ENCODE results near the gene SHC1.

The SHC1 gene

GRCh38 chr1:155007251-155007828, 36.8 kb upstream of the SHC1 start:
- no peak for TF ChIP-seq CTCF (conservative IDR thresholded peaks at IDR 0.05; ENCODE audit: low read length)
- no peak overlapping the region for H3K4me3 ChIP-seq (ENCODE audit: low read length)

DNA sequence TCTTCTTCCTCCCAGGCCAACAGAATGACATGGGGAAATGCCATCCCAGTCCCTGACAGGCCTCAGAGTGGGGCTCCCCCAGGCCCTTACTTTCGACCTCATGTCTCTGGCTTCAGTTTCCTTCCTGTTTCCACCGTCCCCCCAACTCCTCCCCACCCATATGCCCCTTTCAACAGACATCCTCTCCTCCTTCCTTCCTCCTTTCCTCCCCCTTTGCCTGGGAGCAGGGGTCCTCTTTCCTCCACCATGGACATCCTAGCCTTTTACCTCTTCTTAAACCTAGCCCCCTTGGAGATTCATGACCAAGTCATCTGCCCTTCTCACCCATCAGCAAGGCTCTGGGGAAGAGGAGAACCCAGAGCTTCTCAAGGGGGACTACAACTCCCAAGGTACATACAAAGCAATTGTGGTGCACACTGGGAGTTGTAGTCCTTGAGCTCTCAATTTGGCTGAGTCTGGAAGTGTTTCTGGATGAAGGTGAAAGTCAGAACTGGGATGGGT, 36.1 kb upstream of the SHC1 start:
- DNase-seq (ENCODE audit: low read depth), result no peak
- H3K4me3 ChIP-seq (ENCODE audit: low read length), result no peak overlapping the region
- TF ChIP-seq CTCF (conservative IDR thresholded peaks at IDR 0.05; ENCODE audit: low read length), result no peak

More at GRCh38 chr1:155007251-155007828, 36.8 kb upstream of the SHC1 start:
- no peak for DNase-seq (ENCODE audit: low read depth)

DNA sequence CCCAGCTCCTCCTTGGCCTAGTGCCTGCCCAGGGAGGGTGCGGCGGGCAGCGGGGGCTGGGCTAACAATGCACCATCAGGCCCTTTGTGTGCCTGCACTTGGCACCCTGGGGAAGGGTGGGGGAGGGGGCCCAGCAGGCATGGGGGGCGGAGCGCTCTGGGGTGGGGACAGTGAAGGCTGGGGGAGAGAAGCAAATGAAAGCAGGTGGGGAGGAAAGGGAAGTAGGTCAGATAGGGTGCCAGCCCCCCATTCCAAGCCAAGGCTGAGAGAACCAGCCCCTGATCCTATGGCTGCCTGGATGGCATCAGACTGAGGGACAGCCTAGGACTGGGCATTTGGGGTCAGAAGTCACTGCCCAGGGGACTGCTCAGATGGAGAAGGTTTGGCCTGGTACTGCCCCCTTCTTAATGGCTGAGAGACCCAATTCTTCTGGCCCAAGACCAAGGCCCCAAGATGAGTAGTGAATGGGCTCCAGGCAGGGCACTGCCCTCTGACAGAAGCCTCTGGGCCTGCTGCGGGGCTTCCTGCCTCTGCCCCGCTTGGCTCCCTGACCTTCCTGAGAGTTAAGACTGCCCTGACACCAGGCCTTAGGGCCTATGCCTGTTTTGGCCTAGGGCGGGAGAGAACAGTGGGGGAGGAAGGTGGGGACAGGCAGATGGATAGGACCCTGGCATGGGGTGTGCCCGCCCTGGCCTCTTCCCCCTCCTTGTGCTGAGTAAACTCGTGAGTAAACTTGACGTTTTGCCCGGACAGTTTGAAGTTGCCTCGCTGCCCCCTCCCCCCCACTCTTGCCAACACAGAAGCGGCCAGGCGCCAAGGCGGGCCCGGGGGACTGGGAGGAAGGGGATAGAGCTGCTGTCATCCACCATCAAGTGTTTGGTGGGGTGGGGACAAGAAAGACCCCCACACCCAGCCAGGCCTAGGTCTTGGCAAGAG, 34.8 kb upstream of the SHC1 start:
- DNase-seq (ENCODE audit: low read depth), result peak; percentile 56
- no peak for TF ChIP-seq CTCF (conservative IDR thresholded peaks at IDR 0.05; ENCODE audit: low read length)
- H3K4me3 ChIP-seq (ENCODE audit: low read length), result peak overlapping the region; percentile 96

- no peak for TF ChIP-seq CTCF (conservative IDR thresholded peaks at IDR 0.05; ENCODE audit: low read length)
- no peak for DNase-seq (ENCODE audit: low read depth)
- H3K4me3 ChIP-seq (ENCODE audit: low read length), result peak overlapping the region; percentile 96
Observed at GRCh38 chr1:155004352-155005075, 34.0 kb upstream of the SHC1 start.

DNA sequence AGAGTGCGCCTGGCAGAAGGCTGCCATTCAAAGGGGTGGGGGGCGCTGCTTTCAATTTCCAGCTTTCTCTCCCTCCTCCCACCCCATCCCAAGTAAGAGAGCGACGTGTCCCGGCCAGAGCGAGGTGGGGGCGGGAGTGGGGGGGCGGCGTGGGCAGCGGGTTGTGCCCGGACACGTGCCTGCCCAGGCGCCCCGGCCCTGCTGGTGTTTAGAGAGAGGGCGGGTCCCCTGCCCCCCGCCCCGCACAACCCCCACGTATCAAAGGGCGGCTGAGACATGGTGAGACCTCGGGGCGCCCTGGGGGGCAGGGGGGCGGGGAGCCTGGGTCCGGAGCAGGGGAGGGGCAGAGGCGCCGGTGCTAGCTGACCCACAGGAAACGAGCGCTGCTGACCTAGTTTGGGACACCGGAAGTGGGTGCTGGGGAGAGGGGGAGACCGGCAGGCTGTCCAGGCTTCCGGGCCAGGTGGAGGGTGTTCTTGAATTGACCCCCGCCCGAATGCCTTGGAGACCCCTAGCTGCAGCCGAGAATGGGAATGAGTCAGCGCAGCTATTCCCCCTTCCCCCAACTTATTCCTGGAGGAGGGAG, 33.3 kb upstream of the SHC1 start:
- TF ChIP-seq CTCF (conservative IDR thresholded peaks at IDR 0.05; ENCODE audit: low read length), result no peak
- peak; percentile 53 for DNase-seq (ENCODE audit: low read depth)
- peak overlapping the region; percentile 96 for H3K4me3 ChIP-seq (ENCODE audit: low read length)

DNA sequence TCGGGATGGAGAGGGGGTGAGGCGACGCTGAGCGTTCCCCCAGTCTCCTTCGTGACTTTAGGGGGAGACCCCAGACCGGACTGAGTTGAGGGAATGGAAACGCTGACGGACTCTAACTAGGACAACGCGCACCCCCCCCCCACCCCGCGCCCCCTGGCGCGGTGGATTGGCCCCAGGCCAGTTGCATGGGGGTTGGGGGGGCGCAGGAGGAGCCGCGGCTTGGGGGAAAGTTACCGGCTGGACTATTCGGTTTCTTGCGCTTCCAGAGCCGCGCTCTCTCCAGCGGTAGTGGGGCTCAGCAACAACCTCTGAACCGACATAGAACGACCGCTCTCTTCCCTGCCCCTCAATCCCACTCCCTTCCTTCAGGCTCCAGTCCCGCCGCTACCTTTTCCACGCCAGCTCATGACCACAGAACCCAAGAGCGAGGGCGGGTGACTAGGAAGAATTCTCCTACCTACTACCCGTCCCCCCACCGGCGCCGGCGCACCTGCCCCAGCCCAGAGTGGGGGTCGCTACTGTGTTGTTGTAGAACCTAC, 32.7 kb upstream of the SHC1 start:
- H3K4me3 ChIP-seq (ENCODE audit: low read length), result peak overlapping the region; percentile 96
- no peak for DNase-seq (ENCODE audit: low read depth)
- no peak for TF ChIP-seq CTCF (conservative IDR thresholded peaks at IDR 0.05; ENCODE audit: low read length)

Measured in AG10803 (cell line).